Measurements from ENCODE around the gene ZNF19. TPM values are rescaled to one million over a fixed set of nuclear protein-coding genes. Genes with fewer than 3 reads are reported as not detected.

ZNF19 gene
- total RNA-seq, 1 donor from 2014 or later: 2.1 TPM

GRCh38 chr16:71528257-71528656 lies 39.1 kb upstream of the ZNF19 start:
- no peaks in the 10 kb centered on the region for H3K9me3 Mint-ChIP-seq (ENCODE audit: low read depth)
- H3K27ac Mint-ChIP-seq (ENCODE audit: unreplicated experiment): no peak overlapping the region
- H3K27me3 Mint-ChIP-seq (ENCODE audit: low read depth): peaks cover 33% of the 10 kb centered on the region
- no peak for DNase-seq (ENCODE audit: low spot score)
- no peak overlapping the region for H3K4me3 Mint-ChIP-seq (ENCODE audit: unreplicated experiment)
- no peaks in the 10 kb centered on the region for H3K36me3 Mint-ChIP-seq (ENCODE audit: low read depth)
- peaks cover 12% of the 10 kb centered on the region for H3K4me1 Mint-ChIP-seq (ENCODE audit: low read depth)
- no peak for TF ChIP-seq CTCF (IDR thresholded peaks at IDR 0.05)

- Mint-ChIP-seq H3K36me3 (ENCODE audit: low read depth) (no peaks in the 10 kb centered on the region), H3K4me3 (ENCODE audit: unreplicated experiment) (no peak within 1 kb of the TSS), H3K4me1 (ENCODE audit: low read depth) (peaks cover 12% of the 10 kb centered on the region), H3K27ac (ENCODE audit: unreplicated experiment) (no peak within 1 kb of the TSS), H3K27me3 (ENCODE audit: low read depth) (peaks cover 52% of the 10 kb centered on the region), H3K9me3 (ENCODE audit: low read depth) (no peaks in the 10 kb centered on the region)
- no peak for DNase-seq (ENCODE audit: low spot score)
- TF ChIP-seq CTCF (IDR thresholded peaks at IDR 0.05): no peak
Observed at GRCh38 chr16:71526111-71526631, 37.0 kb upstream of the ZNF19 start, which contains the start of gene CHST4. Gene CHST4, plus strand, starts transcription at chr16:71526426. Its CDS starts 10,252 bp downstream, at chr16:71536678.

- Mint-ChIP-seq H3K27ac (ENCODE audit: unreplicated experiment) (no peak overlapping the region), H3K9me3 (ENCODE audit: low read depth) (no peaks in the 10 kb centered on the region), H3K27me3 (ENCODE audit: low read depth) (peaks cover 54% of the 10 kb centered on the region), H3K4me3 (ENCODE audit: unreplicated experiment) (no peak overlapping the region), H3K36me3 (ENCODE audit: low read depth) (no peaks in the 10 kb centered on the region), H3K4me1 (ENCODE audit: low read depth) (peaks cover 12% of the 10 kb centered on the region)
- DNase-seq (ENCODE audit: low spot score): no peak
- no peak for TF ChIP-seq CTCF (IDR thresholded peaks at IDR 0.05)
Observed at GRCh38 chr16:71524566-71525553, 35.7 kb upstream of the ZNF19 start.

- Mint-ChIP-seq H3K27me3 (ENCODE audit: low read depth) (peaks cover 40% of the 10 kb centered on the region), H3K27ac (ENCODE audit: unreplicated experiment) (no peak overlapping the region), H3K4me1 (ENCODE audit: low read depth) (peaks cover 2% of the 10 kb centered on the region), H3K9me3 (ENCODE audit: low read depth) (no peaks in the 10 kb centered on the region), H3K4me3 (ENCODE audit: unreplicated experiment) (no peak overlapping the region), H3K36me3 (ENCODE audit: low read depth) (no peaks in the 10 kb centered on the region)
- no peak for DNase-seq (ENCODE audit: low spot score)
- TF ChIP-seq CTCF (IDR thresholded peaks at IDR 0.05): no peak
Observed at GRCh38 chr16:71520550-71520949, 31.4 kb upstream of the ZNF19 start.

- DNase-seq (ENCODE audit: low spot score): no peak
- TF ChIP-seq CTCF (IDR thresholded peaks at IDR 0.05): no peak
- H3K36me3 Mint-ChIP-seq (ENCODE audit: low read depth): no peaks in the 10 kb centered on the region
- H3K4me3 Mint-ChIP-seq (ENCODE audit: unreplicated experiment): no peak overlapping the region
- no peaks in the 10 kb centered on the region for H3K4me1 Mint-ChIP-seq (ENCODE audit: low read depth)
- peaks cover 12% of the 10 kb centered on the region for H3K27me3 Mint-ChIP-seq (ENCODE audit: low read depth)
- no peak overlapping the region for H3K27ac Mint-ChIP-seq (ENCODE audit: unreplicated experiment)
- no peaks in the 10 kb centered on the region for H3K9me3 Mint-ChIP-seq (ENCODE audit: low read depth)
Observed at GRCh38 chr16:71515026-71515425, 25.9 kb upstream of the ZNF19 start.
